H1 (cell line): ENCODE data around the gene LLGL2. TPM values are rescaled to one million over a fixed set of nuclear protein-coding genes. Genes with fewer than 3 reads are reported as not detected.

Source experiments
- TEAD4 ChIP-seq: IDR thresholded peaks from 2 replicates; pipeline ENCODE4 v1.6.1; 2012; ENCODE audit warnings: low read depth, low read length, inconsistent platforms, mixed read lengths
- polyA plus RNA-seq, 7 experiments: library from polyadenylated mRNA; depleted of rRNA in 3 of 7; stranded (reverse) in 5 of 7; unstranded in 2 of 7; fragments of >200 nt in 5 of 7; fragments of 200-250 nt in 2 of 7; gene quantifications; 1 replicate in 5 of 7; 2 replicates in 1 of 7; 4 replicates in 1 of 7; pipeline versions ENCODE4 v1.2.1 to v1.2.3, GENCODE V29; 2011 to 2013; ENCODE audit warnings: missing spikeins in 2 of 7, mixed read lengths in 2 of 7
- total RNA-seq: library from RNA; stranded (reverse); fragmentation: NEBNext Ultra II Directional; extraction: Animal tissue kit (Norgen Biotek cat#: 25700); gene quantifications from 2 replicates; pipeline ENCODE4 v1.2.1, GENCODE V29; 2021

Gene LLGL2
- total and polyA plus RNA-seq, 2 of the 8 experiments (the other 6 are each of a cell fraction or from before 2014, with no cell fraction given): 64.5 to 77.1 TPM

DNA sequence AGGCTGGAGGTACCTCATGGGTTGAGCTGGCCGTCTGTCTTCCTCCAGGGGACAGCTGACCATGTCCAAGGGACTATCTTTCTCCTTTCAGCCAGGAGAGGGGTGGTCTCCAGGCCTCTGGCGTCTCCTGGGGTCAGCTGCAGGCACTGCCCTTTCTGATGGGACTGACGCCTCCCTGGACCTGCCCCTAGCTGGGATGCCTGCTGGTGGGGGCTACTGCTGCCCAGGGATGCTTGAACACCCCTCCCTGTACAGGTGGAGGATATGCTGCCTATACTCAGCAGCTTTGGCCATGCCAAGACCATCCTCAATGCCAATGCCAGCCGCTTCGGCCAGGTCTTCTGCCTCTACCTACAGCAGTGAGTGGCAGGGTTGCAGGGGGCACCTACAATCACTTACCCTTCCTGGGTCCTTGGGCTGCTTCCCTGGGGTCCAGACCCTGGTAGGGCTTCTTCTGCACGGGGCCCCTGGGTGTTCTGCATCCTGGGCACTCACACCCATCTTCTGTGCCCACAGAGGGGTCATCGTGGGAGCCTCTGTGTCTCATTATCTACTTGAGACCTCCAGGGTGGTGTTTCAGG is 66.3 kb downstream of the LLGL2 start (continued):
- TF ChIP-seq TEAD4: no peak
- TF ChIP-seq, all 59 proteins: peak for 0
